ENCODE results near the gene HYAL1.
A peak's percentile ranks its signal among the peaks of the same experiment; 100 is the strongest.

The HYAL1 gene

GRCh38 chr3:50322115-50322385, 18.7 kb upstream of the HYAL1 start:
- no peak overlapping the region for H3K27ac Mint-ChIP-seq
- no peaks in the 10 kb centered on the region for H3K9me3 Mint-ChIP-seq
- H3K4me1 Mint-ChIP-seq: peaks cover 56% of the 10 kb centered on the region
- peak overlapping the region; percentile 84 for H3K4me3 Mint-ChIP-seq
- no peak for TF ChIP-seq CTCF (IDR thresholded peaks at IDR 0.05)
- peaks cover 9% of the 10 kb centered on the region for H3K27me3 Mint-ChIP-seq (ENCODE audit: low read depth, poor library complexity)
- H3K36me3 Mint-ChIP-seq (ENCODE audit: low read depth): peaks cover 16% of the 10 kb centered on the region
- no peak for DNase-seq

GRCh38 chr3:50321336-50322114, 18.2 kb upstream of the HYAL1 start:
- Mint-ChIP-seq H3K4me3 (peak overlapping the region; percentile 84), H3K36me3 (ENCODE audit: low read depth) (peaks cover 19% of the 10 kb centered on the region), H3K27me3 (ENCODE audit: low read depth, poor library complexity) (peaks cover 9% of the 10 kb centered on the region), H3K4me1 (peaks cover 57% of the 10 kb centered on the region), H3K9me3 (no peaks in the 10 kb centered on the region), H3K27ac (peak overlapping the region; percentile 100)
- peak; percentile 87 for DNase-seq
- TF ChIP-seq CTCF (IDR thresholded peaks at IDR 0.05): peak; percentile 57

- DNase-seq: peak; percentile 90
- peaks cover 9% of the 10 kb centered on the region for H3K27me3 Mint-ChIP-seq (ENCODE audit: low read depth, poor library complexity)
- peak overlapping the region; percentile 95 for H3K4me3 Mint-ChIP-seq
- H3K27ac Mint-ChIP-seq: peak overlapping the region; percentile 90
- H3K36me3 Mint-ChIP-seq (ENCODE audit: low read depth): peaks cover 25% of the 10 kb centered on the region
- H3K4me1 Mint-ChIP-seq: peaks cover 62% of the 10 kb centered on the region
- TF ChIP-seq CTCF (IDR thresholded peaks at IDR 0.05): no peak
- no peaks in the 10 kb centered on the region for H3K9me3 Mint-ChIP-seq
Observed at GRCh38 chr3:50320853-50321335, 17.5 kb upstream of the HYAL1 start.

- H3K27ac Mint-ChIP-seq: peak overlapping the region; percentile 90
- H3K9me3 Mint-ChIP-seq: no peaks in the 10 kb centered on the region
- H3K27me3 Mint-ChIP-seq (ENCODE audit: low read depth, poor library complexity): peaks cover 9% of the 10 kb centered on the region
- TF ChIP-seq CTCF (IDR thresholded peaks at IDR 0.05): no peak
- DNase-seq: no peak
- peak overlapping the region; percentile 95 for H3K4me3 Mint-ChIP-seq
- peaks cover 66% of the 10 kb centered on the region for H3K4me1 Mint-ChIP-seq
- H3K36me3 Mint-ChIP-seq (ENCODE audit: low read depth): peaks cover 30% of the 10 kb centered on the region
Observed at GRCh38 chr3:50319894-50320625, 16.7 kb upstream of the HYAL1 start.

- Mint-ChIP-seq H3K36me3 (ENCODE audit: low read depth) (peaks cover 35% of the 10 kb centered on the region), H3K4me3 (peak overlapping the region; percentile 95), H3K27me3 (ENCODE audit: low read depth, poor library complexity) (peaks cover 9% of the 10 kb centered on the region), H3K27ac (peak overlapping the region; percentile 57), H3K9me3 (peaks cover under 1% of the 10 kb centered on the region), H3K4me1 (peaks cover 62% of the 10 kb centered on the region)
- no peak for DNase-seq
- TF ChIP-seq CTCF (IDR thresholded peaks at IDR 0.05): no peak
Observed at GRCh38 chr3:50319181-50319893, 16.0 kb upstream of the HYAL1 start.
